ENCODE data around the gene NR2F1-AS1. TPM values are rescaled to one million over a fixed set of nuclear protein-coding genes. Genes with fewer than 3 reads are reported as not detected.

The NR2F1-AS1 gene
- total and polyA plus RNA-seq, 4 donors, result 2.0 to 4.0 (median 2.1) TPM

DNA sequence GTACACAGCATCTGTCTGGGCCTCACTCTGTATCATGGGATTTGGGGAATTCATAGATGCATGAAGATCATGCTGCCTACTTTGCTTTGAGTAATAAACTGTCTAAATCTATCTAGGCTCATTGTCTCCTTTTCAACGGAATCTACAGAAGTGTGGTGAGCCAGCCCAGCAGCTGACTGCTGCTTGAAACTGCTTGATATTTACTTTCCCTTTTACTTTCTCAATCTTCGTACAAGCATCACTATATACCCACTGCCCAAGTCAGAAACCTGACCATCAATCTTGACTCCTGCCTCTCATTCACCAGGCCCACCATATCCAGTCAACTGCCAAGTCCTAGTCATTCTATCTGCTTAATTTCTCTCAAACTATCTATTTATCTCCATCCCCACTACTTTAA is 142.9 kb downstream of the NR2F1-AS1 start:
- TF ChIP-seq FOXA1 (IDR thresholded peaks at IDR 0.05) (no peak), GABPA (IDR thresholded peaks at IDR 0.05 in 1 of 2, conservative IDR thresholded peaks at IDR 0.05 in 1 of 2) (no peak), FOXA2 (IDR thresholded peaks at IDR 0.05) (no peak), EGR1 (IDR thresholded peaks at IDR 0.05; ENCODE audit: low read depth in 2 of 2) (no peak), HNF4A (conservative IDR thresholded peaks at IDR 0.05) (no peak), JUND (IDR thresholded peaks at IDR 0.05) (no peak), RXRA (IDR thresholded peaks at IDR 0.05) (no peak)
- TF ChIP-seq, protein P1, sequence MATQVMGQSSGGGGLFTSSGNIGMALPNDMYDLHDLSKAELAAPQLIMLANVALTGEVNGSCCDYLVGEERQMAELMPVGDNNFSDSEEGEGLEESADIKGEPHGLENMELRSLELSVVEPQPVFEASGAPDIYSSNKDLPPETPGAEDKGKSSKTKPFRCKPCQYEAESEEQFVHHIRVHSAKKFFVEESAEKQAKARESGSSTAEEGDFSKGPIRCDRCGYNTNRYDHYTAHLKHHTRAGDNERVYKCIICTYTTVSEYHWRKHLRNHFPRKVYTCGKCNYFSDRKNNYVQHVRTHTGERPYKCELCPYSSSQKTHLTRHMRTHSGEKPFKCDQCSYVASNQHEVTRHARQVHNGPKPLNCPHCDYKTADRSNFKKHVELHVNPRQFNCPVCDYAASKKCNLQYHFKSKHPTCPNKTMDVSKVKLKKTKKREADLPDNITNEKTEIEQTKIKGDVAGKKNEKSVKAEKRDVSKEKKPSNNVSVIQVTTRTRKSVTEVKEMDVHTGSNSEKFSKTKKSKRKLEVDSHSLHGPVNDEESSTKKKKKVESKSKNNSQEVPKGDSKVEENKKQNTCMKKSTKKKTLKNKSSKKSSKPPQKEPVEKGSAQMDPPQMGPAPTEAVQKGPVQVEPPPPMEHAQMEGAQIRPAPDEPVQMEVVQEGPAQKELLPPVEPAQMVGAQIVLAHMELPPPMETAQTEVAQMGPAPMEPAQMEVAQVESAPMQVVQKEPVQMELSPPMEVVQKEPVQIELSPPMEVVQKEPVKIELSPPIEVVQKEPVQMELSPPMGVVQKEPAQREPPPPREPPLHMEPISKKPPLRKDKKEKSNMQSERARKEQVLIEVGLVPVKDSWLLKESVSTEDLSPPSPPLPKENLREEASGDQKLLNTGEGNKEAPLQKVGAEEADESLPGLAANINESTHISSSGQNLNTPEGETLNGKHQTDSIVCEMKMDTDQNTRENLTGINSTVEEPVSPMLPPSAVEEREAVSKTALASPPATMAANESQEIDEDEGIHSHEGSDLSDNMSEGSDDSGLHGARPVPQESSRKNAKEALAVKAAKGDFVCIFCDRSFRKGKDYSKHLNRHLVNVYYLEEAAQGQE (IDR thresholded peaks at IDR 0.05), result no peak
- H3K9me3 ChIP-seq (ENCODE audit: control insufficient read depth in 4 of 4, low read length in 3 of 4), result no peaks in the 10 kb centered on the region
- WGBS, result 63% methylated on average over 2 of the region's 2 CpGs
- no peak overlapping the region for H3K27ac ChIP-seq (ENCODE audit: low read depth in 1 of 2, low read length in 2 of 2)
- no peaks in the 10 kb centered on the region for H3K36me3 ChIP-seq (ENCODE audit: control insufficient read depth in 4 of 4, insufficient read depth in 3 of 4, low read depth in 1 of 4, low read length in 3 of 4)
- no peak for DNase-seq (ENCODE audit: low spot score)
- H3K4me3 ChIP-seq (ENCODE audit: low read depth in 1 of 3, low read length in 3 of 3), result no peak overlapping the region
- no peak overlapping the region for H3K9ac ChIP-seq (ENCODE audit: low read depth in 1 of 2, low read length in 2 of 2)
- no peaks in the 10 kb centered on the region for H3K4me1 ChIP-seq (ENCODE audit: control insufficient read depth in 4 of 4, insufficient read depth in 4 of 4, low read length in 3 of 4)
- H3K27me3 ChIP-seq (ENCODE audit: control insufficient read depth in 4 of 4, insufficient read depth in 4 of 4, low read length in 3 of 4), result no peaks in the 10 kb centered on the region

DNA sequence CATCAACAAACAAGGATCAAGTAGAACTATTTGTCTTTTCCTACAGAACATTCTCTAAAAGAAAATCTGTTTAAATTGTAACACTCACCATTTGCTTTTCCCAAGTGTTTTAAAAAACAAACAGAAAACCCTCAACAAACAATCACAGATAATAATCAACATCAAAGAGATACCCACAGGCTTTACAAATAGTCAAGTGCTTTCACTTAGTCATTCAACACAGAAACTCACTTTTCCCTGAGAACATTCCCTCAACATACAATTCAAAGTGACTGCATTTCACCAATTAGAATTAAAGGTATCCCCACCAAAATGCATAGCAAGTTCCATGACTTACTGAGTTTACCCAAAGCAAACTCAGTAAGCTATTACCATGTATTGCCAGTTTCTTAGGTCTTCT is 144.9 kb downstream of the NR2F1-AS1 start:
- Histone ChIP-seq H3K4me3 (ENCODE audit: low read depth in 1 of 3, low read length in 3 of 3) (no peak overlapping the region), H3K9ac (ENCODE audit: low read depth in 1 of 2, low read length in 2 of 2) (no peak overlapping the region), H3K27ac (ENCODE audit: low read depth in 1 of 2, low read length in 2 of 2) (no peak overlapping the region), H3K4me1 (ENCODE audit: control insufficient read depth in 4 of 4, insufficient read depth in 4 of 4, low read length in 3 of 4) (no peaks in the 10 kb centered on the region), H3K9me3 (ENCODE audit: control insufficient read depth in 4 of 4, low read length in 3 of 4) (no peaks in the 10 kb centered on the region), H3K27me3 (ENCODE audit: control insufficient read depth in 4 of 4, insufficient read depth in 4 of 4, low read length in 3 of 4) (no peaks in the 10 kb centered on the region), H3K36me3 (ENCODE audit: control insufficient read depth in 4 of 4, insufficient read depth in 3 of 4, low read depth in 1 of 4, low read length in 3 of 4) (no peaks in the 10 kb centered on the region)
- no peak for DNase-seq (ENCODE audit: low spot score)
- no peak for TF ChIP-seq GABPA (IDR thresholded peaks at IDR 0.05 in 1 of 2, conservative IDR thresholded peaks at IDR 0.05 in 1 of 2)
- TF ChIP-seq NR2F2 (IDR thresholded peaks at IDR 0.05), result no peak
- no peak for TF ChIP-seq RXRA (IDR thresholded peaks at IDR 0.05)
- no peak for TF ChIP-seq HNF4G (IDR thresholded peaks at IDR 0.05)
- TF ChIP-seq YY1 (IDR thresholded peaks at IDR 0.05), result no peak
- no peak for TF ChIP-seq CTCF (IDR thresholded peaks at IDR 0.05; ENCODE audit: low read depth, low read length, missing input control)
- no peak for TF ChIP-seq FOXA2 (IDR thresholded peaks at IDR 0.05)

GRCh38 chr5:93433422-93433821 is 147.6 kb downstream of the NR2F1-AS1 start:
- Histone ChIP-seq H3K27me3 (ENCODE audit: control insufficient read depth in 4 of 4, insufficient read depth in 4 of 4, low read length in 3 of 4) (no peaks in the 10 kb centered on the region), H3K9ac (ENCODE audit: low read depth in 1 of 2, low read length in 2 of 2) (no peak overlapping the region), H3K27ac (ENCODE audit: low read depth in 1 of 2, low read length in 2 of 2) (no peak overlapping the region), H3K9me3 (ENCODE audit: control insufficient read depth in 4 of 4, low read length in 3 of 4) (no peaks in the 10 kb centered on the region), H3K36me3 (ENCODE audit: control insufficient read depth in 4 of 4, insufficient read depth in 3 of 4, low read depth in 1 of 4, low read length in 3 of 4) (no peaks in the 10 kb centered on the region), H3K4me1 (ENCODE audit: control insufficient read depth in 4 of 4, insufficient read depth in 4 of 4, low read length in 3 of 4) (no peaks in the 10 kb centered on the region), H3K4me3 (ENCODE audit: low read depth in 1 of 3, low read length in 3 of 3) (no peak overlapping the region)
- TF ChIP-seq EGR1 (IDR thresholded peaks at IDR 0.05; ENCODE audit: low read depth in 2 of 2), result no peak
- TF ChIP-seq JUND (IDR thresholded peaks at IDR 0.05), result no peak
- TF ChIP-seq TAF1 (conservative IDR thresholded peaks at IDR 0.05), result no peak
- no peak for TF ChIP-seq FOXA2 (IDR thresholded peaks at IDR 0.05)
- no peak for TF ChIP-seq HNF4G (IDR thresholded peaks at IDR 0.05)
- TF ChIP-seq CTCF (IDR thresholded peaks at IDR 0.05; ENCODE audit: low read depth, low read length, missing input control), result no peak
- no peak for DNase-seq (ENCODE audit: low spot score)
- 90% methylated on average over 1 of the region's 1 CpG for WGBS
